Endothelial cell of umbilical vein (primary cell): ENCODE data around the gene CARS1. TPM values are rescaled to one million over a fixed set of nuclear protein-coding genes. Genes with fewer than 3 reads are reported as not detected.

Experiments used
- BruUV-seq: library from RNA; stranded (reverse); fragments of 400-500 nt; replicated peaks from 2 replicates; lab custom pipeline; 2021; lab: Mats Ljungman, UMichigan
- CTCF ChIA-PET: fragments of 300-600, 350-600 bp; sonication (Branson Sonifier 250); formaldehyde crosslinking; loops from one replicate; lab custom pipeline; 2021; ENCODE audit warnings: antibody characterized with exemption, inconsistent platforms; lab: Charles Lee
- POLR2A ChIA-PET: fragments of 300-600, 350-600 bp; sonication (Branson Sonifier 250); formaldehyde crosslinking; loops from one replicate; lab custom pipeline; 2021; ENCODE audit warnings: antibody characterized with exemption, inconsistent platforms; lab: Charles Lee
- DNase-seq: peaks from one replicate; pipeline ENCODE4 v3.0.0-alpha.2; 2011; ENCODE audit warnings: low read depth, low spot score
- FAIRE-seq: peaks from 2 replicates; lab custom pipeline; 2011; peaks lifted over from hg19 to GRCh38; lab: Jason Lieb, UNC
- H2AFZ ChIP-seq: 2 replicates; pipeline ENCODE4 v1.6.0; 2012; ENCODE audit warnings: low read depth, low read length, control low read depth, inconsistent platforms
- H3K27ac ChIP-seq: 2 replicates; pipeline ENCODE4 v1.5.1; 2011; ENCODE audit warnings: low read depth, mild to moderate bottlenecking, control low read depth, low read length, moderate library complexity; ENCODE audit not compliant: insufficient read depth
- H3K27me3 ChIP-seq, 2 experiments: 2 replicates each; pipeline versions ENCODE4 v1.6.0 to v1.6.1; 2011; ENCODE audit warnings: low read length in 2 of 2, mixed read lengths in 1 of 2; ENCODE audit not compliant: control insufficient read depth in 2 of 2, insufficient read depth in 2 of 2
- H3K36me3 ChIP-seq, 2 experiments: 2 replicates in 1 of 2; 3 replicates in 1 of 2; pipeline ENCODE4 v1.5.1; 2011; ENCODE audit warnings: low read length in 2 of 2, mild to moderate bottlenecking in 1 of 2, moderate library complexity in 1 of 2; ENCODE audit not compliant: control insufficient read depth in 2 of 2, insufficient read depth in 2 of 2; ENCODE audit errors: extremely low read depth in 1 of 2
- H3K4me1 ChIP-seq: 3 replicates; pipeline ENCODE4 v1.5.1; 2011; ENCODE audit warnings: mild to moderate bottlenecking, low read length; ENCODE audit not compliant: control insufficient read depth, insufficient read depth; ENCODE audit errors: extremely low read depth
- H3K4me2 ChIP-seq: 2 replicates; pipeline ENCODE4 v1.6.1; 2011; ENCODE audit warnings: low read length, control low read depth, mixed read lengths; ENCODE audit not compliant: insufficient read depth
- H3K4me3 ChIP-seq, 3 experiments: fragments of 200-600 bp in 1 of 3; sonication (generic), shearing (Covaris generic) in 1 of 3; replicated peaks in 1 of 3; 2 replicates each; pipeline ENCODE4 v1.5.1; 2011 to 2016; ENCODE audit warnings: control low read depth in 3 of 3, low read length in 3 of 3, mild to moderate bottlenecking in 2 of 3, inconsistent platforms in 1 of 3, low read depth in 1 of 3, moderate library complexity in 1 of 3; ENCODE audit not compliant: insufficient read depth in 1 of 3
- H3K79me2 ChIP-seq: 2 replicates; pipeline ENCODE4 v1.6.0; 2012; ENCODE audit warnings: low read length, inconsistent platforms; ENCODE audit not compliant: control insufficient read depth, insufficient read depth
- H3K9ac ChIP-seq: replicated peaks from 2 replicates; pipeline ENCODE3; 2011; ENCODE audit warnings: low read length, control low read depth; ENCODE audit not compliant: insufficient read depth; ENCODE audit errors: extremely low read depth
- H3K9me1 ChIP-seq: replicated peaks from 3 replicates; pipeline ENCODE4 v1.6.0; 2011; ENCODE audit warnings: mild to moderate bottlenecking, low read length; ENCODE audit not compliant: control insufficient read depth, insufficient read depth; ENCODE audit errors: extremely low read depth
- H3K9me3 ChIP-seq: replicated peaks from 2 replicates; pipeline ENCODE4 v1.5.1; 2012; ENCODE audit warnings: low read length, inconsistent platforms; ENCODE audit not compliant: control insufficient read depth, insufficient read depth
- H4K20me1 ChIP-seq: replicated peaks from 2 replicates; pipeline ENCODE3; 2011; ENCODE audit warnings: mild to moderate bottlenecking, low read length; ENCODE audit not compliant: control insufficient read depth, insufficient read depth; ENCODE audit errors: extremely low read depth
- CTCF ChIP-seq, 2 donors: IDR thresholded peaks; 1 replicate in 1 of 2; 2 replicates in 1 of 2; pipeline ENCODE4 v1.5.1; 2011; ENCODE audit warnings: low read length in 2 of 2, mild to moderate bottlenecking in 2 of 2, moderate library complexity in 2 of 2, control low read depth in 1 of 2, inconsistent platforms in 1 of 2, low read depth in 1 of 2; ENCODE audit not compliant: insufficient read depth in 1 of 2; ENCODE audit errors: extremely low read depth in 1 of 2
- EZH2 ChIP-seq: IDR thresholded peaks from 2 replicates; pipeline ENCODE4 v1.6.1; 2012; ENCODE audit warnings: borderline replicate concordance, low read depth, mild to moderate bottlenecking, moderate library complexity, low read length, inconsistent platforms; ENCODE audit not compliant: severe bottlenecking
- FOS ChIP-seq: IDR thresholded peaks from 2 replicates; pipeline ENCODE4 v1.6.1; 2011; ENCODE audit warnings: mild to moderate bottlenecking, low read length, moderate library complexity, borderline replicate concordance; ENCODE audit not compliant: insufficient read depth
- GATA2 ChIP-seq: IDR thresholded peaks from 2 replicates; pipeline ENCODE4 v1.7.0; 2011; ENCODE audit warnings: low read depth, mild to moderate bottlenecking, moderate library complexity, mixed read lengths, low read length; ENCODE audit not compliant: insufficient read length, insufficient read depth
- JUN ChIP-seq: IDR thresholded peaks from 2 replicates; pipeline ENCODE4 v1.6.1; 2011; ENCODE audit warnings: borderline replicate concordance, low read depth; ENCODE audit not compliant: insufficient read length, insufficient read depth
- MAX ChIP-seq: IDR thresholded peaks from 2 replicates; pipeline ENCODE4 v1.6.1; 2011; ENCODE audit not compliant: insufficient read depth, insufficient read length
- MYC ChIP-seq: IDR thresholded peaks from one replicate; pipeline ENCODE4 v1.6.1; 2011; ENCODE audit warnings: mild to moderate bottlenecking, low read depth, low read length
- POLR2A ChIP-seq: IDR thresholded peaks from 2 replicates; pipeline ENCODE4 v1.6.1; 2012; ENCODE audit warnings: low read depth, mild to moderate bottlenecking, control low read depth, low read length
- POLR2AphosphoS5 ChIP-seq: IDR thresholded peaks from 2 replicates; pipeline ENCODE4 v1.6.1; 2012; ENCODE audit warnings: low read depth, mild to moderate bottlenecking, control low read depth, low read length, moderate library complexity; ENCODE audit not compliant: insufficient read depth
- dilution Hi-C: fragments of 300-500 bp; cut with MboI; formaldehyde crosslinking; loops from one replicate; pipeline ENCODE4 v1.15.0; 2019; ENCODE audit warnings: low sequenced_read_pairs; ENCODE audit not compliant: extremely low pct_ligation_motif_present
- intact Hi-C: fragments of 100-400 bp; cut with micrococcal nuclease; formaldehyde crosslinking; loops from one replicate; pipeline ENCODE4 v1.10.0; 2022
- polyA plus RNA-seq, 4 experiments: library from polyadenylated mRNA; depleted of rRNA in 3 of 4; stranded (reverse) in 3 of 4; unstranded in 1 of 4; fragments of >200 nt; gene quantifications; 2 replicates each; pipeline versions ENCODE4 v1.2.1 to v1.2.3, GENCODE V29; 2011 to 2012; ENCODE audit warnings: missing spikeins in 1 of 4
- total RNA-seq: library from RNA; stranded (reverse); gene quantifications from 2 replicates; pipeline ENCODE4 v1.2.3, GENCODE V29; 2021

Gene CARS1
- total and polyA plus RNA-seq, 2 donors (not counting 3 experiments of a cell fraction or from before 2014, with no cell fraction given): 43.5 to 66.2 TPM

GRCh38 chr11:2977113-2977512, 80.1 kb downstream of the CARS1 start:
- POLR2A ChIA-PET: no interaction called here
- Histone ChIP-seq H3K27me3 (no peaks in the 10 kb centered on the region), H3K4me1 (no peaks in the 10 kb centered on the region), H3K79me2 (peaks cover 61% of the 10 kb centered on the region), H3K9ac (no peak overlapping the region), H2AFZ (no peak overlapping the region), H3K4me3 (no peak overlapping the region), H3K9me3 (no peaks in the 10 kb centered on the region), H4K20me1 (no peaks in the 10 kb centered on the region), H3K9me1 (no peaks in the 10 kb centered on the region), H3K4me2 (no peak overlapping the region), H3K36me3 (peaks cover 20 to 23% of the 10 kb centered on the region in 2 experiments), H3K27ac (no peak overlapping the region)
- FAIRE-seq (no peak), DNase-seq (no peak)
- TF ChIP-seq POLR2A (no peak), EZH2 (no peak), FOS (no peak), MAX (no peak), GATA2 (no peak), CTCF (IDR thresholded peaks at IDR 0.05; ENCODE audit: extremely low read depth in 1 of 2, insufficient read depth in 1 of 2, low read depth in 1 of 2, low read length in 2 of 2) (no peak), MYC (no peak), POLR2AphosphoS5 (no peak), JUN (no peak)
- CTCF ChIA-PET: interaction anchor here (2.0 kb wide), 1 partner anchor 21 kb away, joined by 6 read pairs; no protein-coding TSS in a partner anchor
- intact Hi-C loops: loop anchor here (5.0 kb wide), 1 partner anchor 45 kb away; no protein-coding TSS in a partner anchor
- dilution Hi-C loops: no loop called here
- BruUV-seq: no TSS peak
